Measurements from ENCODE around the gene SYNGR2.
A peak's percentile ranks its signal among the peaks of the same experiment; 100 is the strongest.

- TF ChIP-seq, protein P1, sequence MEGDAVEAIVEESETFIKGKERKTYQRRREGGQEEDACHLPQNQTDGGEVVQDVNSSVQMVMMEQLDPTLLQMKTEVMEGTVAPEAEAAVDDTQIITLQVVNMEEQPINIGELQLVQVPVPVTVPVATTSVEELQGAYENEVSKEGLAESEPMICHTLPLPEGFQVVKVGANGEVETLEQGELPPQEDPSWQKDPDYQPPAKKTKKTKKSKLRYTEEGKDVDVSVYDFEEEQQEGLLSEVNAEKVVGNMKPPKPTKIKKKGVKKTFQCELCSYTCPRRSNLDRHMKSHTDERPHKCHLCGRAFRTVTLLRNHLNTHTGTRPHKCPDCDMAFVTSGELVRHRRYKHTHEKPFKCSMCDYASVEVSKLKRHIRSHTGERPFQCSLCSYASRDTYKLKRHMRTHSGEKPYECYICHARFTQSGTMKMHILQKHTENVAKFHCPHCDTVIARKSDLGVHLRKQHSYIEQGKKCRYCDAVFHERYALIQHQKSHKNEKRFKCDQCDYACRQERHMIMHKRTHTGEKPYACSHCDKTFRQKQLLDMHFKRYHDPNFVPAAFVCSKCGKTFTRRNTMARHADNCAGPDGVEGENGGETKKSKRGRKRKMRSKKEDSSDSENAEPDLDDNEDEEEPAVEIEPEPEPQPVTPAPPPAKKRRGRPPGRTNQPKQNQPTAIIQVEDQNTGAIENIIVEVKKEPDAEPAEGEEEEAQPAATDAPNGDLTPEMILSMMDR (IDR thresholded peaks at IDR 0.05) = peak in 2 of 3 donors; percentile 41 to 49
- TF ChIP-seq POLR2A (IDR thresholded peaks at IDR 0.05) (no peak), POLR2AphosphoS5 (IDR thresholded peaks at IDR 0.05) (no peak)
Observed at GRCh38 chr17:78133971-78134898, 34.1 kb upstream of the SYNGR2 start.

Data from breast epithelium (tissue), 3 donors.